Measurements from ENCODE around the gene SBSN.
"Not testable (repeated sequence)": the region's sequence is repeated elsewhere in the genome, so short reads cannot be mapped to it uniquely, and the experiment has no call there.

SBSN gene

DNA sequence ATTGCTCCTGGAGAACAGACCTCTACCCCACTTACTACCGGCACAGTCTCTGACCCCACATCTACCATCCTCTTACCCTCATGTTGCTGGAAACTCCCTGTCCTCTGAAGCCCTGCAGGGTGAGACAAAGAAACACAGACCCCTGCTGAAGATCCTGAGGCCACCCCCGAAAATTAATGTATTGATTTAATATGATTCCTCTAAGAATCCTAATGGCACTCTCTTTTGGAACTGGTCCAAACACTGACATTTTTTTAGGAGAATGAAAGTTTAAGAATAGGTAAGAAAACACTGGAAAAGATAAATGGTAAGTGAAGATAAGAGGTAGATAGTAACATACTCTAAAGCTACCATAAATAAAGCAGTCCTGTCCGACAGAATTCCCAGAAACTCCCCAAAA, 20.0 kb downstream of the SBSN start:
- no peak for DNase-seq (ENCODE audit: low read depth)

DNA sequence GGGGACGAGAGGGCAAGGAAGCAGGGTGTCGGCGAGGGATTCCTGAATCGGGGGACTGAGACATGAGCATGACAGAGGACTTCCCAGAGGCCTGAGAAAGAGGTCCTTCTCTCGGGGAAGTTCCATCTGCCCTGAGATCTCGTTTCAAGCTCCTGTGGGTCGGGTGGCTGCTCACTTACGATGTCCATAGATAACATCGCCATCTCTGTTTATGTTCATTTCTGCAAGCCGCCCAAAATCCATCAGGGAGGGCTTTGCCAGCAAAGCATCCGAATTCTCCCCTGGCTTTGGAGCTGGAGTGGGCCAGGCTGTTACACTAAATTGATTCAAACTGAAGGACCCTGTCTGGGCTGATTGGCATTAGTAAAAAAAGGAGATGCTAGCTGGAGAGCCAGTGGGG, 20.6 kb downstream of the SBSN start:
- DNase-seq (ENCODE audit: low read depth): no peak

DNA sequence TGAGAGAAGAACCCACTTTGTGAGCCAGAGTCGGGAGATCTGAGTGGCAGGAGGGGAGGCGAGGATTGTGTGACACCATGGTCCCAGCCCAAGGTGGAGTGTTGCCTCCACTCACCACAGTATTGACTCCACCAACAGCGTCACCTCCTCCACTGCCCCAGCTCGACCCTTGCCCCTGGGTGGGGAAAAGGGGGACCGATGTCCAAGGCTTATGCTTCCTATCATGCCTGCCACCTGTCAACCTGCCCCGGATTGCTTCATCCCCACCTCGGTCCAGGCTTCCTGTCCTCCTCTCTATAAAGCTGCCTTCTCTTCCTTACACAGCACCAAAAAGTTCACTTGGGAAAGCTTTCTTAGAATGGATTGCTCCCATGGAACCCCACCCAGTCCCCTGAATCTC, 22.1 kb downstream of the SBSN start:
- no peak for DNase-seq (ENCODE audit: low read depth)

- DNase-seq (ENCODE audit: low read depth): no peak
These were observed 25.4 kb downstream of the SBSN start for GRCh38 chr19:35502751-35503150.

DNA sequence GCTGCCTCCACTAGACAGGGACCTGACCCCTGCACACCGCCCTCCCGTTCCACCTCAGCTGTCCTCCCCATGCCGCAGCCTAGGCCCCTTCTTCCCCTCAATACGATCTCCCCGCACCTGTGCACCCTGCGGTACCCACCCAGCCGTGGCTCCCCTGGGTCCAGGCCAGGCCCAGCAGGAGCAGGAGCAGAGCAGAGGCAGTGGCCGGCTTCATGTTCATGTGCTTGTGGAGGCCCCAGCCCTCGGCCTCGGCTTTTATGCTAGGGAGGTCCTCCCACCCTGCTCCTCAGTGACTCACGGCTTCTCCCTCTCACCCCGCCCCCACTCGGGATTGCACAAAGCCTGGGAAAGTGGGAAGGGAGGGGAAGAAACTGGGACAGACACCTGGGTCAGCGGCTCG, 26.4 kb downstream of the SBSN start:
- no peak for DNase-seq (ENCODE audit: low read depth)

DNA sequence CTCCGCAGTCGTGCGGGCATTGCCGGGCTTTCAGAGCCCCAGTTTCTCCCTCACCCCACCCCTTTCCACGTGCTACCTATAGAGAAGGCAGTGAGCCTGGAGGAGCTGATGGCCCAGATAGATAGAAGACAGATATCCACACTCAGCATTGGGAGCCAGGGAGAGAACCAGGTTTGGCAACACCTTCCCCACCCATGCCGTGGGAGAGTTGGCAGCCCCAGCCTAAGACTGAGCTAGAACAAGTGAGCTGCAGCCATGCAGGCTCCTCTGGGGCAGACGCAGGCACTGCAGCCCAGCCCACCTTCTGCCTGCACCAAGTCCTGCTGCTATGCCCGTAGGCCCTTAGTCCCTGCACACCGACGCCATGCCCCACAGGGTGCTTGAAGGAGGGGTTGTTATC, 27.5 kb downstream of the SBSN start:
- no peak for DNase-seq (ENCODE audit: low read depth)

DNA sequence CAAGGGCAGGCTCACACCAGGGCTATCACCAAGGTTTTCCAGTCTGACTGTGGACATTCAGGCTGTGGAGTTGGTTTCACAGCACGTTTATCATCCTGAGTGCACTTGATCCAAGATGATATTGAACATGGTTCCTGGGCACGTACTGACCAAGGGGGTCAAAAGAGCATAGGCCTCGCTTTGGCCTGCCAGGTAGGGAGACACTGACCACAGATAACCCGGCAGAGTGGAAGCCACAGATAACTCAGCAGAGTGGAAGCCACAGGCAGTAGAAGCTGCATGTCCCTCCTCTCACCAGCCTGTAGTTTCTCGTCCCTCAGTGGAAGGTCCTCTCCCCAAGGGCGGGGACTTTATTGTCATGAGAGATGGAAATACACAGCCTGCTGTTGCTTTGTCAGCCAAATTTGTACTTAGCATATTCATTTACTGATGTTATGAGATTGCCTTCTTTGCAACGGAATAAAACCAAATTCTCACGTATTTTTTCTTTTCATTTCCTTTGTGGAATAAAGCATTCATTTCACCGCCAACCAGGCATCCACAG, 29.1 kb downstream of the SBSN start:
- no peak for DNase-seq (ENCODE audit: low read depth)

DNA sequence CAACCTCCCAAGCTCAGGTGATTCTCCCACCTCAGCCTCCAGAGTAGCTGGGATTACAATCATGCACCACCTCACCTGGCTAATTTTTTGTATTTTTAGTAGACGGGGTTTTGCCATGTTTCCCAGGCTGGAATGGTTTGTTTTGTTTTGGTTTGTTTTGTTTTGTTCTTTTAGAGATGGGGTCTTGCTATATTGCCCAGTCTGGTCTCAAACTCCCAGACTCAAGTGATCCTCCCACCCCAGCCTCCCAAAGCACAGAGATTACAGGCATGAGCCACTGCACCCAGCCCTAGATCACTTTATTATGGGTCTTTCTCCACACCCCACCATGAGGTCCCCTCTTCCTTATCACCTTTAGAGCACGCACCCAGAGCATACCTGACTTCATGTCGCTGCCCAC, 29.9 kb downstream of the SBSN start:
- no peak for DNase-seq (ENCODE audit: low read depth)

- DNase-seq (ENCODE audit: low read depth): no peak
These were observed 30.7 kb downstream of the SBSN start for GRCh38 chr19:35497406-35497805.

GRCh38 chr19:35495107-35496064, 32.7 kb downstream of the SBSN start:
- DNase-seq (ENCODE audit: low read depth): peak; percentile 72

DNA sequence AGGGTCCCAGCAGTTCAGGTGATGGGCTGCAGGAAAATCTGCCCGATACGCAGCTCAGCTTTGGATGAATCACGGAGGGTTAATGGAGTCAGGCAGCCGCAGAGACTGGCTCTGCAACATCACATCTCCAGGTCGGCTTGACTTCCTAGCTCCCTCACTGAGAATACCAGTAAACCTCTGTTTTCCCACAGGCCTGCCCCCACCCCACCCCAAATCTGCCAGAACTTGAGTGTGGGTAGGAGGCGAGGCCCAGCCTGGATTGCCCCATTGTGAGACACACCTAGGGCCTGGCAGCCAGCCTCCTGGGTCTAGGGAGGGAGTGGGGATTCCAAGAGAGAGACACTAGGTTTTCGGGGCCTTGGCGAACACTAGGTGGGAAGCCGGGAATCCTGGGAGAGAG, 34.1 kb downstream of the SBSN start:
- DNase-seq (ENCODE audit: low read depth): no peak

DNA sequence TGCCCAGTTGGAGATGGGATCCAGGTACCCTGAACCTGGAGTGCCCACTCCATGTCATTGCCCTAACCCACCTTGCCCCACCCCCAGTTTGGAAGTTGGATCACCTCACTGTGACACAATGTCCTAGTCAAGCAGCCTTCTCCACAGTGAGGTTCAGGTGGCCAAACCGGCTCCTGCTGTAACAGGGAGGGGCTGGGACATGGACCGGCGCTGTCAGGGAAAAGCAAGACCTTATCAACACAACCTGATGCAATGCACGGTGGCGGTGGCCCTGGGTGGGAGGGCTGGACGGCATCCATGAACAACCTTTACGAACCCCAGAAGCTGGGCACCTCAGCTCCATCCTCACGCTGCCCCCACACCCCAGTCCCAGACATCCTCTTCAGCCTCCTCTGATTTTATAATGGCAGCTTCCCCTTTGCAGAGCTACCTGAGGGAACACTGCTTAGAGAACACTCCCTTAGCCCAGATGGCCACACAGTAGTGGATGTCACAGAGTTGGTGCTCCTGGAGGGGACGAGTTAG, 36.2 kb downstream of the SBSN start:
- no peak for DNase-seq (ENCODE audit: low read depth)

GRCh38 chr19:35490364-35490763, 37.7 kb downstream of the SBSN start, which contains the start of gene KRTDAP:
Gene KRTDAP, minus strand, starts transcription at chr19:35490464. Its CDS starts 22 bp downstream, at chr19:35490442.
- no peak for DNase-seq (ENCODE audit: low read depth)

- DNase-seq (ENCODE audit: low read depth): no peak
These were observed 39.4 kb downstream of the SBSN start for GRCh38 chr19:35488677-35489076.

DNA sequence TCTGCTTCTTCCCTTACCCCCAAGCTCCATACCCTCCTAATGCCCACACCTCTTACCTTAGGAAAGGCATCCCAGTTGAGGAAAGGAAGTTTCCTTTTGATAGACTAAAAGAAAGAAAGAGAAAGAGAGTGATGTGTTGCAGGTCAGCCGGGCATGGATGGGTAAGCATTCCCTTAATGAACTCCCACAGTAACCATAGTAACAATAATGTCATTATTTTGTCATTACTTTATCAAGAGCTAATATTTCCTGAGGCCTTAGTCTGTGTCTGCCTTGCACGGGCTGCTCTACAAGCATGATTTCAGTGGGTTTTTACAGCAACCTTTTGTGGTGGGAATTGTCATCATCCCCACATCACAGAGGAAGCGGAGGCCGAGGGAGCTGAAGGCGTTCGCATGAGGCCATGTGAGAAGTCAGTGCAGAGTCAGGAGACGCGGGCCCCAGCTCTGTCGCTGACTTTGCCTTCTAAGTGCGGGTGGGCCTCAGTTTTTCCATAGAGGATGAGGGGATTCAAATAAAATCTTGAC, 40.4 kb downstream of the SBSN start:
- DNase-seq (ENCODE audit: low read depth): no peak

- no peak for DNase-seq (ENCODE audit: low read depth)
These were observed 41.8 kb downstream of the SBSN start for GRCh38 chr19:35486268-35486708.

- no peak for DNase-seq (ENCODE audit: low read depth)
These were observed 43.7 kb downstream of the SBSN start for GRCh38 chr19:35484252-35485036.

GRCh38 chr19:35483089-35483488, 45.0 kb downstream of the SBSN start:
- no peak for DNase-seq (ENCODE audit: low read depth)

DNA sequence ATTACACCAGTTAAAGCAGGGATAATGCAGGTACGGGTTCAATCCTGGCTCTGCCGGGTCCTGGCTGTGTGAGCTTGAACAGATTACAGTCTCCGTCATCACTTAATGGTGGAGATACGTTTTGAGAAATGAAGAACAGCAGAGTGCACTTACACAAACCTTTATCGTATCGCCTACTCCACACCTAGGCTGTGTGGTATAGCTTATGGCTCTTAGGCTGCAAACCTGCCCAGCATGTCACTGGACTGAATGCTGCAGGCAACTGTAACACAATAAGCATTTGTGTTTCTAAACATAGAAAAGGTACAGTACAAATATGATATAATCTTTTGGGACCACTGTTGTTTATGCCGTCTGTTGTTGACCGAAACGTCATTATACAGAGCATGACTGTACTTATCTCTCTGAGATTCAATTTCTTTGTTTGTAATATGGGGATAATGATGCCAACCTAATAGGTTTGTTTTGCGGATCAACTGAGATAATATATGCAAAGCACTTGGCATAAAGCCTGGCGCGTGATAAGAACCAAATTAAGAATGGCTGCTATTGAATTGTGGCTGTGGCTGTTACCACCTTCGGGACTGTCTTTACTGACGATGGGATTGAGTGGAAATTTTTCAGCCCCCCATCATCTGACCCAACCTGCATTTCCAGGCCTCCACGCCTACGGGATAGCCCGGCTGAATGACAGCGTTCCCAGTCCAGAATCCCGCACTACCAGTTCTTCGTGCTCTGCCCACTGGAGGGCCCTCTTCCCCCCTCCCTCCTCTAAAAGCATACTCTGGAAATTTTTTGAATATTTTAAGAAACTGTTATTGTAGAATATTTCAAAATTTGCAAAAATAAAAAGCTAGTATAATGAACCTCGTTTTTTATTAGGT, 49.1 kb downstream of the SBSN start:
- DNase-seq (ENCODE audit: low read depth): no peak

- no peak for DNase-seq (ENCODE audit: low read depth)
These were observed 52.0 kb downstream of the SBSN start for GRCh38 chr19:35476149-35476548.

GRCh38 chr19:35474594-35474993, 53.5 kb downstream of the SBSN start:
- not testable (repeated sequence) for DNase-seq (ENCODE audit: low read depth)
